GM18507 (cell line): ENCODE measurements around the gene CHL1.
A peak's percentile ranks its signal among the peaks of the same experiment; 100 is the strongest.

Experiments
- DNase-seq: peaks from one replicate; pipeline ENCODE4 v3.0.0; 2011; ENCODE audit warnings: low read depth; ENCODE audit not compliant: insufficient read length; ENCODE audit errors: extremely low spot score
- FAIRE-seq: peaks from 2 replicates; lab custom pipeline; 2011; peaks lifted over from hg19 to GRCh38; lab: Jason Lieb, UNC

Gene CHL1

DNA sequence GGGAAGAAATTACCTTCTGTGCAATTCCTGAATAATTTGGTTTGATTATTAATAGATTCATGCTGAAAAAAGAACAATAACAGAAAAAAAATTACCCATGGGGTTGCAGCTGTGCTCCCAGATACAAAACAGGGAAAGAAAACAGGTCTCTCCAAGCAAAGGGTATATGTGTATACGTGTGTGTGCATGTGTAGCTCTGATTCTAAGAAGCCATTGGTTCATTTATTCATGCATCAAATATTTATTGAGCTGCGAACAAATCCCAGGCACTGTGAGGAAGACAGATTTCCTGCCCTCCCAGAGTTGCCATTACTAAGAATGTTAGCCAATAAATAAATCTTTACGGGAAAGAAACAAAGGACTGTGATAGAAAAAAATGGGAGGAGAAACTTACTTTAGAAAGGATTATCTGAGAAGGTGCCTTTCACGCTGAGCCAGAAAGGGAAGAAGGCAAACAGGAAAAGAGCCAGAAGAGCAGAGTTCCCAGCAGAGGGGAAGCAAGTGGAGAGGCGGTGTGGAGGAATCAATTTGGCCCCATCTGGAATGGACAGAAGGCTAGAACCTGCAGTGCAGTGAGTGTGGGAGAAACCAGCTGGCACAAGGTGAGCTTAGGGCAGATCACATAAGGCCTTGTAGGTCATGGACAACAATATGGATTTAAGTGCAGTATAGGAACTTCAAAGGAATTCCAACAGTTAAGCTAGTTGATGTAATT, 20.7 kb downstream of the CHL1 start:
- FAIRE-seq, result no peak
- no peak for DNase-seq

DNA sequence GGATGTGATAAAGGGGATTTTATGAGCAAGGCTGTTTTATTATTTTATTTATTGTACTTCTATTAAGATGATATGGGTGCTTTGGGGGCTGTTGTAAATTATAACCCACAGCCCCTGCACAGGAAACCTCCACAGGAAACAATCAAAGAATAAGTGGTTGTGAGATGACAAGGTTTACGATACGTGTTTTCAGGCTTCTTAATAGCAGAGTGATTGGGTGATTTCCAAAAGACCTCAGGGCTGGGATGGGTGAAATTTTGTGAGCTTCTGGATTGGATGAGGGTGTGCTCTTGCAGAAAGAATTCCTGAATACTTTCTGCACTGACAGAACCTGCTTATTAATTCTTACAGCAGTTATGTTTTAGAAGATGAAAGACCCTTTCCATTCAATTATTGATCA, 21.4 kb downstream of the CHL1 start:
- DNase-seq (no peak), FAIRE-seq (no peak)

DNA sequence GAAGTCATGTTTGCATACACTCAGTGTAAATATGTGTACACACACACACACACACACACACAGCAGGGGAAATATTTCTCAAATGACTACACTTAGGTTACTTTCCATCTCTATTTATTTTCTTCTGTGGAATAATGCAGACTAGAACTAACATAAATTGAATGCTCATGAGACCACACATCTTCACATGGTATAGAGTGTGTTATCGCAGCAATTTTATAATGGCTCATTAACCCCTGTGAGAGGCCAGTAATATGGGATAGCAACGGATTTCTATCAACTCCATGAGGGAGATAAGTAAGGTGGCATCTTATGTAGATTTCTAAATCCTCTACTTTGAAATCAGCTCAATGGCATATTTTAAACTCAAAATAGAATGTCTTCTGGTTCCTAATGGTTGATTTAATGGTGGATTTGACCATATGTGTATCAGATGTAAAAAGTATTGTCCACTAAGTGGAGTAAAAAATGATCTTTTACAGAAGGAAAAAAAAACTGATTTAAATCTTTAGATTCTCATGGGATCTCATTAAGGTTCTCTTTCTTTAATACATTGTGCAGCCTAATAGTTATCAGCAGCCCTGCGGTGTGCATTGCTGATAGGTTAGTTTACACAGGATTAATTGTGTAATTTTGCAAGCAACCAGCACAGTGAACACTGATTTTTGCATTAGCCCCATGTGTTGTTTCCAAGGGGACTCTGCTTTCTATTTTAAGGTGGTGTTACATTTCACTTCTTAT, 32.0 kb downstream of the CHL1 start:
- FAIRE-seq (peak; percentile 5), DNase-seq (no peak)

DNA sequence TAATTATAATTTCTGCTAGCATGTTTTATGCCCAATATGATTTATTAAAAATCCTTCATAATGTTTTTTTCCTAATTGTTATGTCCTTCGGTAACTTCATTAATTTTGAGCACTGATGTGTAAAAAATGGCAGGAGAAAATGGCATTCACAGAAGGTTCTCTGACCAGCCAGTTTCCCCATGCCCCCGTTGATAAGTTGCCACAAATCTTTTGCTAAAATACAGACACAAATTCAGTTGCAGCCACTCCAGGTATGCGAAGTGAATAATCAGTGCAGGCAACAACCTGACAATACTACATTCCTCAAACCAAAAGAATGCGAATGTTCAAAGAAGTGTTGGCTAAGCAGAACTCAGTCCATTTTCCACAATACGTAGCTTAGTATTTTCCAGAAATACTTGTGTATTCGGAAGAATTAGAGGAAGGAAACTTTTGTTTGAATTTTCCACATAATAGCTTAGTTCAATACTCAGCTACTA, 32.7 kb downstream of the CHL1 start:
- DNase-seq (no peak), FAIRE-seq (no peak)

DNA sequence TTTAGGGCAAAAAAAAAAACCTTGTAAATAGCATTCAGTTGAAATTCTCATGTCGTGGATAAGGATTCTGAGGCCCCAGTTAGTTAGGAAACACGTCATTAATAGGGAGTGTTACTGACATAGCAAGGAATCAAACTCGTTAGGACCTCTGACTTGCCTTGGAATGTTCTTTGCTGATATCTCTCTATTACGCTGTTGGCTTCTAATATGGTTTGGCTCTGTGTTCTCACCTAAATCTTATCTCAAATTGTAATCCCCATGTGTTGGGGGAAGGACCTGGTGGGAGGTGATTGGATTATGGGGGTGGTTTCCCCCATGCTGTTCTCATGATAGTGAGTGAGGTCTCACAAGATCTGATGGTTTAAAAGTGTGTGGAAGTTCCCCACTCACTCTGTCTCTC, 40.3 kb downstream of the CHL1 start:
- FAIRE-seq (no peak), DNase-seq (no peak)

DNA sequence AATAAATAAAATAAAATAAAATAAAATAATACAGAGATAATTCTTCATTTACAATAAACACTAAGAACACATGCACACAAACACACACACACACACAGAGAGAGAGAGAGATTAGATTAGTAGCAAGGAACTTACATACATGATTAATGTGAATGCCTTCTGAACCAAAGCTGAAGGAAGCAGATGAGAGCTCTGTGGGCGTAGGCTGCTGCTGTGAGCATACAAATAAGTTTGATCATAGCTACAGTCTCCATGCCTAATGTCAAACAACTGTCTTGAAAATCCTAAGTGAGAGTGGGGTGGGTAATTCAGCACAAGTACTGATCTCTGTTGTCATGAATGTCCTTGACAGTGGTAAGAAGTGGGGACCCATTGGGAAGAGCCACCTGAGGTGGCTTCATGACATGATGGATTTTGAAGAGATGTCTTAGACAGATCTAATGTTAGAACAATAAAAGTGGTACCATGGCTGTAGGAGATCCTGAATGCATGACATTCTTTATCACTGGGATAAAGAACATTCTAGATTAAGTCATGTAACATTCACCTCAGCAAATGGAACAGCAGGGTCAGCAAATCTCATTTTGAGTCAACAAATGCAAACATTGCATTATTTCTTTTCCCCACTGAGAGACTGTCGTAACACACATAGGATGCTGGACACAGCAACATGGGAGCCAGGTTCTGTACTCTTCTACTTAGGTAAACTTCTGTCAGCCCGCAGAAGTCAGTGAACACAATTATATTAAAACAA, 46.2 kb downstream of the CHL1 start:
- FAIRE-seq (no peak), DNase-seq (no peak)

DNA sequence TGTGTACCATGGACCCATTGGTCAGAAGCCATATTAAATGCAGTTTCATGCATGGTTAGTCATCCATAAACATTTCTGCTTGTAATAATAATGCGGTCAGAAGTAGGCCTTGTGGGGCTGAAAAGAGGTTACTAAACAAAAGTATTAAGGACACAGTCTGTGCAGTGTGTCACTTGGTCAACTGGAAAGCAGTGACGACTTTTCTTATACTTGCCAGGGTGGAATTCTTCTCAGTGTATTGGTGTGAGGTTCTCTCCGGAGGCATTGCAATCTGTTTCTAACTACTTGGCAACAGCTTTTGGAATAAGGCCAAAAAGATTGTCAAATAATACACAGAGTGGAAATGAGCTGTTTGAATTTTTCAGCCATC, 46.8 kb downstream of the CHL1 start:
- no peak for FAIRE-seq
- no peak for DNase-seq

DNA sequence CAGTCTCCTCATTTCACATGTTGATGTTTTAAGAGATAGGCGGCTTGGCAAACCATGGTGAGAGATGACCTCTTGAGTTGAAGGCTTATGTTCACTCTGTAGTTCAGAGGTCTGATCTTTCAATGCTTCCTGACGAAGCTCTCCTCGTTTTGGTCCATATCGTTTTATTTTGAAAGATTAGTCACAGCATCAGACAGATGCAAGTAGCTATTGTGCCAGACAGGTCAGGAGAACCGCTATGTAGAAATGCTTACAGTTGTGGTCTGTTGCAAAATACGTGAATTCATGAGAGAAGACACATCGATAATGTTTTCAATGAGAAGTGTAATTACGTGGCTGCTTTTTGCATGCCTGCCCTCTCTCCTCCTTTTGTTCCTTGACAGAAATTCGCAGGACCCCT, 47.5 kb downstream of the CHL1 start:
- DNase-seq, result no peak
- FAIRE-seq, result peak; percentile 36

DNA sequence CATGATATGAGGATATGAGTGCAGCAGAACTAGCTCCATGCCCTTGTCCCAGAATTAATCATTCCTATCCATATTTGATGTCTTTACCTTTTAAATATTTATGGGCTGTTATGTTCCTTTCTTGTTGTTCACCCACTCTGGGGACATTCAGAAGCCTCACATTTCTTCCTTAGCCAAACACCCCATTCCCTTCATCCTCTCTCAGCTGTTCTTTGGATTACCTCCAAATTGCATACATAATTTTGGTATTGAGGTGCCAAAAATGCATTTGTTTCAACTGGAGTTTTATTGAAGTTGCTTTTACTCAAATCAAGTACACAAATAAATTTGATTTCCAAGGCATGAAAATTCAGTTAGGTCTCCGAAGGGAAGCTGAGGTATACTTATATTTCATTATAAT, 51.4 kb downstream of the CHL1 start:
- DNase-seq, result no peak
- no peak for FAIRE-seq

DNA sequence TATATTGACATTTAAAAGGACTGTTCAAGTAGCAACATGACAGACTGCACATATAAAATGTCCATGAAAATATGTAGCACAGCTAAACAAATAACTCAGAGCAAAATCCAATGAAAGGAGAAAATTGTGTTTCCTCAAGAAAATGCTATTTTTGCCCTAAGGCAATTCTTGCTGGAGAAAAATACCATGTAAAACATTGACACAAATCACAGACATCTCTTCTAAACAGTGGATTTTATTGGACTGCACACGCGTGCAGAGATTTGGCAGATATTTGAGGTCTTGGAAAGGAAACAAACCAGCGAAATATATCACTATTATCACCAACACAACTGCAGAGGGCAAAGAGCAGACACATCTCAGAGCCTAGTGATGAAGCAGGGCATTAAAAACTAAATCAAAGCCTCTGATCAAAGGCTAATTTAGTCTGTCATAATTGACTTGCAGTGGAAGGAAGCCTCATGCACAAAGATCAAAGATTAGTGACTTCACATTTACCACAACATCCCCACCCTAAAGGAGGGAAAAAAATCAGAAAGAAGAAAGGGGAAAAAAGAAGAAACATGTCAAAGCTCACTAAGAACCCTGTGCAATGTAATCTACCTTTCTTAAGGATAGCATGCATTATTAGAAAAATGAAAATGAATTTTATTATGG, 52.4 kb downstream of the CHL1 start:
- DNase-seq (no peak), FAIRE-seq (no peak)

DNA sequence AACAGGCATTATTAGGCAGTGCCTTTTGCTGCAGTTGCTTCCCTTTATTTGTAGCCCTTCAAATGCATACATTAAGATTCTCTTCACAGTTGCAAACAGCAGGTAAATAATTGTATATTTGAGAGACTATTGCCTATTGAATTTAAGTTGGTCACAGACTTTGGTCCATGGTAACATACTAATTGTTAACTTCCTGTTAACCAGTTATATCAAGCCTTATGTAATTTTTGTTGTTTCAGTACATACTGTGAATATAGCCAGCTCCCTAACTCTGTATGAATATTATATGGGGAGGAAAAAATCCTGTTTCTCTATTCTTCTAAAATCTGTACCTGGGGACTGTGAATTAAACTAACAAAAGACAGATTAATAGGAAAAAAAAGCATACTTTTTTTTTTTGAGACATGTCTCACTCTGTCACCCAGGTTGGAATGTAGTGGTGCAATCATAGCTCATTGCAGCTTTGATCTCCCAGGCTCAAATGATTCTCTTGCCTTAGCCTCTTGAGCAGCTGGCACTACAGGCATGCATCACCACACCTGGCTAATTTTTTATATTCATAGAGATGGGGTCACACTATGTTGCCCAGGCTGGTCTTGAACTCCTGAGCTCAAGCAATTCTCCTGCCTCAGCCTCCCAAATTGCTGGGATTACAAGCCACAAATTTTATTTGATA, 53.2 kb downstream of the CHL1 start:
- no peak for FAIRE-seq
- DNase-seq, result no peak

DNA sequence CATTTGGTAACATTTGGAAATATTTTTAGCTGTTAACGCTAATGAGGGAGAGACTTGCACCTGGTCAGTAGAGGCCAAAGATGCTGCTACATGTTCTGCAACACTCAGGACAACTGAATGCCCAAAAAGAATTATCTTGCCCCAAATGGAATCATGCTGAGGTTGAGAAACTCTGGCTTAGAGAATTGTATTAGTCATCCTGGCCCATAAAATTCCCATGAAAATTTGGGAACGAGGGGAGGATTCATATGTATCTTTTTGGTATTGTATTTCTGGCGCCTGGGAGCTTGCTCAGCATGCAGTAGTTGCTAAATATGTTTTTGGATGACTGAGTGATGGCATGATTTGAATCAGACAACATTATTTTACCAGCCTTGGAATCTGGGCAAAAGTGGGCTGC, 59.9 kb downstream of the CHL1 start:
- FAIRE-seq (no peak), DNase-seq (no peak)

DNA sequence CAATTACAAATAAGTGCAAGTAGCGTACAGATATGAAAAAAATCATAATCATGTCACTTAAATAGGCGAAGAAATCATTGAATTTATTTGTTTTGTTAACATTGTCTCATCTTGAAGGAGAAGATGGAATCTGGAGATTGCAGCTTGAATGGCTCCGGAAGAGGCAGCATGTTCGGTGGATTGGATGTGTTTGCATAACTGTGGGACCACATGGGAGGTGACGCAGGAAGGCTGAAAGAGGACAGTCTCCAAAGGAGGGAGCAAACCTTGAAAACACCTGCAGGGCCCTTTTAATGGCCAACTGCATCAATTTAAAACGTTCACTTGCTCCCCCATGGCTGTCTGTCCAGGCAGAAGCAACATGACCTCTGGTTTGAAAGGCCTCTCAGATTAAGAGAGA, 61.3 kb downstream of the CHL1 start:
- DNase-seq (no peak), FAIRE-seq (no peak)

DNA sequence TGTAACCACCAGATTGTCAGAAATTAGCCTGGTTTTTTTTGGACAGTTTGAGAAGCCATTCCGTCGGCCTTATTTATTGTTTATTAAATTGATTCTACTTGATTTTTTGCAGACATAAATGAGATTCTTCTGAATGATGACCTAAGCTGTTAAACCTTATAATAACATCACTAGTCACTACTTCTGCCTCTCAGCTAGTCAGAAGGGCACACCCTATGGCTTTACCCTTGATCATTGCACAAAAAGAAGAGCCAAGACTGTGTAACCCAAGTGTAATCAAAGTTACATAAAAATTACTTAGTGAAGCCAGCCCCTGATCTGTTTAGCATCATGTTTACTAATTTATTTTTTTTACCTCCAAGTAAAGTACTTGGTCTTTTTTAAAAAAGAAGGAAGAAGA, 64.3 kb downstream of the CHL1 start:
- FAIRE-seq (no peak), DNase-seq (no peak)

DNA sequence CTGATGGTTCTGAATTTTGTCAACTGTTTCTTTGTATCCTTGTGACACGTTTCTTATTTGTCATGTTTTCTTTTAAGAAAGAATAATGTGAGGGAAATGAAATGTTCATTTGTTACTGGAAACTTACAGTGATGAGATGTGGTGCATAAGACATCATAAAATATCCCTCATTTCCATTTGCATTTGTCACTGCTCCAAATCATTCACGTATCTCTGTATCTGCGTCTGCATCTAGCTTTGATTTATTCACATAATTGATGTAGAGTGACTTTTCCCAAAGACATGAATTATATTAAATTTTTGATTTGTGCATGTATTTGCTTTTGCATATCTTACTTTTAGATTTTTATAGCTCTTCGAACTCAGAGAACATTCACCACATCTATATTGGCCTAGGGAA, 66.8 kb downstream of the CHL1 start:
- no peak for FAIRE-seq
- DNase-seq, result no peak

DNA sequence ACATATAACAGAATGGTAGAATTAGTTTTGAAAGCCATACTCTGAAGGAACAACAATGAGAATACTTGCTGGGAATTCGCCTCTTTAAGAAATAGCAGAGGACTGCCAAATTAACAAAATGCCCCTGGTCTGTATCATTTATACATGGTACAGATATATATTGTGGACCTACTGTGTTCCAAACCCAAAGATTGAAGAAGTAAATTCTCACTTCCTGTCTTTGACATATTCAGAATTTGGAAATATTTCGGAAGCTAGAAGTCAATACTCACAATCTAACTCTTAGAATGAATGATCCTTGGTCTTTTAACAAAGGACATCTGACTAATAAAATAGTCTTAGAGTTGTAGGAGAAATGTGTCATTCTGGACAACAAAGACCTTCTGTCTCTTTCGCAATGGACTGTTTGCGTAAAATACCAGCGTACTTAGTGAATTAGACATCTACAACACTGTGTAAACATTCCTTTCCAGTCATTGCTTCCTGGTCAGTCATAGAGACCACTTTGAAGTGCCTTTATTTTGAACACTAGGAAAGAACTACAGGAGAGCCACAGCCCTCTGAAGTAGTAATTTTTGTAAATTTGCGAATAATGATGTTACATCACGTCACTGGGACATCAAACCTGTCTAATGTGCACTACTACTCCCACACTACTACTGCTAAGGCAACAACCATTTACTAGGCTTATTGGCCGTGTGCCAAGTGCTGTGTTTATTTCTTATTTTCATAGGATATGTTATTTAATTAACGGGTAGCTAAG, 68.0 kb downstream of the CHL1 start:
- FAIRE-seq (no peak), DNase-seq (no peak)

DNA sequence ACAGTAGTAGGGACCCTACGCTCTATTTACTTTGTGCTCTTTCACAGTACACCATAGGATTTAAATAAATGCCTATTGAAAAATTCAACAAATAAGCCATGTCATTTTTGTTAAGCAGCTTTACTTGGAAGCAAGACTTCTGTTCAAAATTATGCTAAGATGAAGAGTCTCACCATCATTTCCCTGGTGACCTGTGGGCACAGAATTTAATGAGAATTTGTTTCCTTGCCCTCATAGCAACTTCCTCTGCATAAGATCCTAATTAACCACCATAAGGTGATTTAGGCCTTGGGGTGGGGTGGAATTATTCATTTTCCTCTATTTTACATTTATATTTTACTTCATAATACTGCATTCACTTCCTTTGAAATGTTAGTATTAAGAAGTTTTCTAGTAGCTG, 70.5 kb downstream of the CHL1 start:
- no peak for FAIRE-seq
- no peak for DNase-seq

DNA sequence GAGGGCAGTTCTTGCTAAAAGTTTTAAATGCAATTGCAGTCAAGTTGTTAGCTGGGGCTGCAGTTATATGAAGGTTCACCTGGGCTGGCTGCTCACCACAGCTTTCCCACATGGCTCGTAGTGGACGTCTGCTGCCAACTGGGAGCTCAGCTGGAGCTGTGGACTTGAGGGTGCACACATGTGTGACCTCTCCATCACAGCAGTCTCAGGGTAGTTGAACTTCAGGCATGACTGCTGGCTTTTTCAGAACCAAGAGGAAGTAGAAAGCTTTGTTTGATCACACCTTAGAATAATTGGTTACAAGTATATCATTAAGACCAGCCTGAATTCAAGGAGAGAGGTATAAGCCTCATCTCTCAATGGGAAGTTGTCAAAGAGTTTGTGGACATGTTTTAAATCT, 74.1 kb downstream of the CHL1 start:
- FAIRE-seq (peak; percentile 88), DNase-seq (no peak)

DNA sequence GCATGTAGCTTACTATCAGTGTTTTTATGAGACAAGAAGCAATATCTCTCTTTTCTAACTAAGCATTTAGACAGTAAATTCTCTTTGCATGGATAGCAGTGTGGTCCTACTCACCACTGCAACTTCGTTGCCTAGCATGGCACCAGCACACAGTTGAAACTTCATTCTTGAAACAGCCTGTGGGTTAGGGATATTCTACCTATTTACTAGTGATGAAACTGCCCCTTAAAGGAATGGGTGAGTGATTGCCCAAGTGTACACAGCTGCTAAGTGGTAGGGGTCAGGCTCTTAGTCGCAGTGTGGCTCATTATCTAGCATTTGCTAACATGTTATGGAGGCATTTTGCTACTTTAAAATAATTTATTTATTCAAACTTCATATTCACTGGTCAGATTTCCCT, 78.4 kb downstream of the CHL1 start:
- FAIRE-seq, result peak; percentile 38
- no peak for DNase-seq
